ENCODE measurements around the gene MEIS2.

The MEIS2 gene

DNA sequence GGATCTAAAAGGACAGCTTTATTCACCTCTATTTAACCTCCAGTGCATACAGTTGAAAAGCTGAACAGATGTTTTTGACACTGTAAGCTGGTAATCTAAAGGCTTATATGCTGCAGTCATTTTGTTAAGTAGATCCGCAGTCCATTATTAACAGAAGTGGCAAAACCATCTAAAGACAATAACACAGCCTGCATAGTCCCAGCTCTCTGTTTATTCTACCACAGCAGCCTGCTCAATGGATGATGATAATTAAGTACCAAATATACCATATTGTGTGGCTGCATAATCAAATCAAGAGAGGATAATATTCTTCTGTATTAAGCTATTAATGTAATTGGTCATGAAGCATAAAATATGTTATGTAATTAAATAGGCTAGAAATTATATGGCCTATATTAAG, 207.1 kb downstream of the MEIS2 start:
- H3K9ac ChIP-seq = no peak overlapping the region
- no peaks in the 10 kb centered on the region for H3K36me3 ChIP-seq (ENCODE audit: insufficient read depth)
- no peak overlapping the region for H3K4me3 ChIP-seq (IDR thresholded peaks at IDR 0.05; ENCODE audit: insufficient read depth, low read depth, low read length)
- H3K4me1 ChIP-seq (ENCODE audit: low read depth, poor library complexity, severe bottlenecking) = no peaks in the 10 kb centered on the region
- H3K79me2 ChIP-seq (ENCODE audit: insufficient read depth, low read depth) = no peaks in the 10 kb centered on the region
- H2AFZ ChIP-seq (ENCODE audit: low read depth) = no peak overlapping the region
- H3K27me3 ChIP-seq (ENCODE audit: insufficient read depth, low read depth) = no peaks in the 10 kb centered on the region
- TF ChIP-seq, protein P1, sequence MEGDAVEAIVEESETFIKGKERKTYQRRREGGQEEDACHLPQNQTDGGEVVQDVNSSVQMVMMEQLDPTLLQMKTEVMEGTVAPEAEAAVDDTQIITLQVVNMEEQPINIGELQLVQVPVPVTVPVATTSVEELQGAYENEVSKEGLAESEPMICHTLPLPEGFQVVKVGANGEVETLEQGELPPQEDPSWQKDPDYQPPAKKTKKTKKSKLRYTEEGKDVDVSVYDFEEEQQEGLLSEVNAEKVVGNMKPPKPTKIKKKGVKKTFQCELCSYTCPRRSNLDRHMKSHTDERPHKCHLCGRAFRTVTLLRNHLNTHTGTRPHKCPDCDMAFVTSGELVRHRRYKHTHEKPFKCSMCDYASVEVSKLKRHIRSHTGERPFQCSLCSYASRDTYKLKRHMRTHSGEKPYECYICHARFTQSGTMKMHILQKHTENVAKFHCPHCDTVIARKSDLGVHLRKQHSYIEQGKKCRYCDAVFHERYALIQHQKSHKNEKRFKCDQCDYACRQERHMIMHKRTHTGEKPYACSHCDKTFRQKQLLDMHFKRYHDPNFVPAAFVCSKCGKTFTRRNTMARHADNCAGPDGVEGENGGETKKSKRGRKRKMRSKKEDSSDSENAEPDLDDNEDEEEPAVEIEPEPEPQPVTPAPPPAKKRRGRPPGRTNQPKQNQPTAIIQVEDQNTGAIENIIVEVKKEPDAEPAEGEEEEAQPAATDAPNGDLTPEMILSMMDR (conservative IDR thresholded peaks at IDR 0.05; ENCODE audit: low read depth, low read length) = no peak
- no peaks in the 10 kb centered on the region for H4K20me1 ChIP-seq (ENCODE audit: insufficient read depth)
- no peak overlapping the region for H3K4me2 ChIP-seq
- no peak overlapping the region for H3K27ac ChIP-seq

DNA sequence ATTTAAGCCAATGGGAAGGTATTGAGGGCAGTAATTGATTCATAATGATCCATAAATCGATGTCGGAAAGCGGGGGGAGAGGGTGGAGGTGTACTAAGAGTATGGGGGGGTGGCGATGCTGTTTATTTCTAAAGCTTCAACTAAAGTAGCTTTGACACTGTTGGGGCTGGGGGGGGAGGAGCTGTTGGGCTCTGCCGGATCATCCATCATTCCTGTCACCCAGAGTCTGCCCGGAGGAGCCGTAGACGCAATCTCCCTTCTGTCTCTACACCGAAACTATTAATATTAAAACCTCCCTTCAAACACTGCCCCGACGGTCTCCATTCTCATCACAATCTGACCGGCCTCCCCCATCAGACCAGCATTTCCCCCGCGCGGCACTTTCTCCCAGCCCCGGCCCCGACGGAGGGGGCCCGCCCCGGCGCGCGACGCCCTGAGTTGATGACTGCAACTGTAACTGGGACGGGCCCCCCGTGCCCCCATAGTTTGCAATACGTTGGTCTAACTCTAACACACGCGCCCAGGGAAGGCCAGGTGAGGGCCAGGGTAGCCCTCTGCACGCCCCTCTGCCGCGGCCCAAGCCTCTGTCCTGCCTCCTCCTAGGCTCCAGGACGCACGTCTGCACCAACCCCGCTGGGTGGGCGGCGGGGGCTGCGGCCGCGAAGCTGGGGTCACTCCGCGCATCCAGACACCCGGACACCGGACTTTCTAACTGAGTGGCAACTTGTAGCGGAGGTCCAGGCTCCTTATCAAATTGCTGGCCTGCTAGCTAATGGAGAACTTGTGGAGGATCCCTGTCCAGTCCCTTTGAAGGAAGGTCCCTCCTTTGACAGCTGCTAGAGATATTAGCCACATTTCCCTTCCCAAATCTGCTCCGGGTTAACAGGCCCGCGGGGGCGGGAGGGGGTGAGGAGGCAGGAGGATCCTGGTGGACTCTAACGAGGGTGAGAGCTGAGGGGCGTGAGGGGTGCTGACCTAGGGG, 212.0 kb downstream of the MEIS2 start:
- Histone ChIP-seq H3K4me3 (IDR thresholded peaks at IDR 0.05; ENCODE audit: insufficient read depth, low read depth, low read length) (no peak overlapping the region), H3K79me2 (ENCODE audit: insufficient read depth, low read depth) (no peaks in the 10 kb centered on the region), H3K27ac (no peak overlapping the region), H3K4me2 (no peak overlapping the region), H2AFZ (ENCODE audit: low read depth) (no peak overlapping the region), H3K36me3 (ENCODE audit: insufficient read depth) (no peaks in the 10 kb centered on the region), H3K9ac (no peak overlapping the region), H4K20me1 (ENCODE audit: insufficient read depth) (no peaks in the 10 kb centered on the region), H3K4me1 (ENCODE audit: low read depth, poor library complexity, severe bottlenecking) (no peaks in the 10 kb centered on the region), H3K27me3 (ENCODE audit: insufficient read depth, low read depth) (no peaks in the 10 kb centered on the region)
- TF ChIP-seq, protein P1 (conservative IDR thresholded peaks at IDR 0.05; ENCODE audit: low read depth, low read length) = no peak

DNA sequence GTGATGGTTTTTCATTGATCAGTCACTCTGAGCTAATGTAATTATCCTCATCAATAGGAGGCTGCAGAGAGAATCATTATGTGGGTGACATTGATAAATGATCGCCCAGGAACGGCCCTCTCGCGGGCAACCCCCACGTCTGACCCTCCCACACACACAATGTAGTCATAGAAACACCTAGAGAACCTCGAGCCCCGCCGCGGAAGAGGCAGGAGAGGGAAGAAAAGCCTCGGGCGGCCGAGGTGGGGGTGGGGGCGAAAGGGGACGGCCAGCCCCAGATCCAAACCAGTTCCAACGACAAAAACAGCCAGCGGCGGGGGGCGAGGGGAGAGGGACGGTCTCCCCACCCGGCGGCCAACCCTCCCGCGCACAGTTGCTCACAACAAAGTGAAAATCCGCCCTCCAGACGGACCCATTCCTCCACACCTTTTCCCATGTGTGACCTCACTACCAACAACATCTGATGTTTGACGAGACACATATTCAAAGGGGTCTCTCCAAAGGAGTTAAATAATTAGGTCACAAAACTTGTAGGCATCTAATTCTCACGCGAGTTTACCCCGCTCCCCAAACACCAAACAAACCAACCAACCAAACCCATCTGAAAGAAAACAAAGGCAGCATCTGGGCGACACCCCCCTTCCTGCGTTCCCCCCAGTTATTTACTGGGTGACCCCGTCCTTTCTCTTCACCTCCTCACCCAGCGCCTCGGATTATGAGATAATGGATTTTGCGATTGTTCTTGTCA, 213.0 kb downstream of the MEIS2 start:
- Histone ChIP-seq H3K27ac (no peak overlapping the region), H3K79me2 (ENCODE audit: insufficient read depth, low read depth) (no peaks in the 10 kb centered on the region), H3K4me1 (ENCODE audit: low read depth, poor library complexity, severe bottlenecking) (no peaks in the 10 kb centered on the region), H4K20me1 (ENCODE audit: insufficient read depth) (no peaks in the 10 kb centered on the region), H2AFZ (ENCODE audit: low read depth) (no peak overlapping the region), H3K4me2 (no peak overlapping the region), H3K9ac (no peak overlapping the region), H3K27me3 (ENCODE audit: insufficient read depth, low read depth) (no peaks in the 10 kb centered on the region), H3K36me3 (ENCODE audit: insufficient read depth) (no peaks in the 10 kb centered on the region), H3K4me3 (IDR thresholded peaks at IDR 0.05; ENCODE audit: insufficient read depth, low read depth, low read length) (no peak overlapping the region)
- TF ChIP-seq, protein P1 (conservative IDR thresholded peaks at IDR 0.05; ENCODE audit: low read depth, low read length) = no peak

DNA sequence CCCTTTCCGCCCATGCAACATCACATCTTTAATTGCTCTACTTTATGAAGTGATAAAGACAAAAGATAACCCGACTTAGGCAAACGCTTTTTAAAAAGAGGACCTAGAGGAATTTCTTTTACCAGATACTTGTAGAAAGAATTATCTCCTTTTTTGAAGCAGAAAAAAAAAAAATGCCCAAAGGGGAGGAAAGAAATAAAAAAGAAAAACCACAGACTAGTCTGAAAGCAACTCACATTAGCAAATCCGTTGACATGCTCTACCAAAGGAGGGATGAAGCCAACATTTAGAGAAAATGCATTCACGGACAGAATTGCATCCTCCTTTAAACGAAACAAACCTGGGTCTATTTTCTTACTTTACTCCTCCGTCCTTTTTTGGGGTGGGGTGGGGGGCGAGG, 213.6 kb downstream of the MEIS2 start:
- Histone ChIP-seq H3K4me3 (IDR thresholded peaks at IDR 0.05; ENCODE audit: insufficient read depth, low read depth, low read length) (no peak overlapping the region), H2AFZ (ENCODE audit: low read depth) (no peak overlapping the region), H4K20me1 (ENCODE audit: insufficient read depth) (no peaks in the 10 kb centered on the region), H3K4me2 (no peak overlapping the region), H3K4me1 (ENCODE audit: low read depth, poor library complexity, severe bottlenecking) (no peaks in the 10 kb centered on the region), H3K36me3 (ENCODE audit: insufficient read depth) (no peaks in the 10 kb centered on the region), H3K27me3 (ENCODE audit: insufficient read depth, low read depth) (no peaks in the 10 kb centered on the region), H3K27ac (no peak overlapping the region), H3K9ac (no peak overlapping the region), H3K79me2 (ENCODE audit: insufficient read depth, low read depth) (no peaks in the 10 kb centered on the region)
- TF ChIP-seq, protein P1 (conservative IDR thresholded peaks at IDR 0.05; ENCODE audit: low read depth, low read length) = no peak

All from KMS-11 (cell line).